ENCODE results near the gene LRMDA.

The LRMDA gene

GRCh38 chr10:76479103-76479790 is 1047.8 kb downstream of the LRMDA start:
- H2BK12ac ChIP-seq (ENCODE audit: low read length in 2 of 2) = no peak overlapping the region
- no peak overlapping the region for H3K4me2 ChIP-seq (ENCODE audit: low read length, poor library complexity, severe bottlenecking)
- no peaks in the 10 kb centered on the region for H3K79me1 ChIP-seq (replicated peaks; ENCODE audit: low read length, poor library complexity, severe bottlenecking)
- peak overlapping the region; percentile 13 for H4K8ac ChIP-seq (ENCODE audit: low read length)
- H2AFZ ChIP-seq (ENCODE audit: low read depth, low read length) = no peak overlapping the region
- no peak overlapping the region for H3K4ac ChIP-seq (ENCODE audit: low read depth in 1 of 2, low read length in 2 of 2)
- H3K9me3 ChIP-seq (ENCODE audit: control insufficient read depth, low read length) = peaks cover 6% of the 10 kb centered on the region
- H2BK5ac ChIP-seq (ENCODE audit: low read depth, low read length, poor library complexity, severe bottlenecking) = no peak overlapping the region
- H3K18ac ChIP-seq (ENCODE audit: low read depth in 1 of 2, low read length in 2 of 2) = peak overlapping the region in 1 of 2 experiments; percentile 43
- WGBS = 85% methylated on average over 4 of the region's 5 CpGs
- no peak overlapping the region for H3K27ac ChIP-seq (ENCODE audit: low read length, poor library complexity, severe bottlenecking)
- no peak overlapping the region for H2BK15ac ChIP-seq (ENCODE audit: low read depth, poor library complexity, severe bottlenecking)
- no peaks in the 10 kb centered on the region for H3K4me1 ChIP-seq (ENCODE audit: control insufficient read depth, insufficient read depth, low read depth, low read length)
- H3K4me3 ChIP-seq (ENCODE audit: insufficient read depth in 1 of 2, low read depth in 1 of 2, low read length in 2 of 2) = no peak overlapping the region
- H2BK120ac ChIP-seq (ENCODE audit: low read depth, low read length) = peak overlapping the region; percentile 34
- DNase-seq = no peak
- no peak overlapping the region for H3K9ac ChIP-seq (ENCODE audit: low read length)
- H4K91ac ChIP-seq (ENCODE audit: low read length) = peak overlapping the region; percentile 39
- no peak overlapping the region for H3K23ac ChIP-seq (ENCODE audit: low read length in 2 of 2)
- no peak overlapping the region for H2AK5ac ChIP-seq (ENCODE audit: low read length, severe bottlenecking)
- H3K14ac ChIP-seq (ENCODE audit: low read length in 2 of 2) = no peak overlapping the region
- H3K36me3 ChIP-seq (ENCODE audit: control insufficient read depth in 1 of 2, insufficient read depth in 2 of 2, low read depth in 1 of 2, low read length in 2 of 2) = no peaks in the 10 kb centered on the region
- H3K27me3 ChIP-seq (ENCODE audit: control insufficient read depth in 1 of 2, insufficient read depth in 1 of 2, low read length in 2 of 2) = no peaks in the 10 kb centered on the region

DNA sequence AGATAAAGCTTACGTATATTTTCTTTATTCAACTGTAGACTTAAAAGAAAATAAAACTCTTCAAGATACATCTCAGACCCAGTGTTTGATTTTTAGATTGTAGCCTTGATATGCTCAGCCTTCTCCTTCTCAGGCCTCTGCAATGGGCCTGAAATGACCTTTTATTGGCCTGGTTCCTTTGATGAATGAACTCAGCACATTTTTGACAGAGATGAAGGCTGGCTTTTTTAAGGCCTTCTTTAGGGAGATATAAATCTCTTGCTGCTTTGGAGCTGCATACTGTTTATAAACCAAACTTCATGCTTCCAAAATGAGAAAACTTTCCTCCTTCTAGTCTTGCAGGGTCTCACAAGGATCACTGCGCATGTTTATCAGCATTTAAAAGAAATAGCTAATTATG is 1049.8 kb downstream of the LRMDA start:
- Histone ChIP-seq H3K9me3 (ENCODE audit: control insufficient read depth, low read length) (peaks cover 6% of the 10 kb centered on the region), H3K4me1 (ENCODE audit: control insufficient read depth, insufficient read depth, low read depth, low read length) (no peaks in the 10 kb centered on the region), H3K14ac (ENCODE audit: low read length in 2 of 2) (no peak overlapping the region), H3K18ac (ENCODE audit: low read depth in 1 of 2, low read length in 2 of 2) (no peak overlapping the region), H2BK120ac (ENCODE audit: low read depth, low read length) (no peak overlapping the region), H3K9ac (ENCODE audit: low read length) (no peak overlapping the region), H3K27me3 (ENCODE audit: control insufficient read depth in 1 of 2, insufficient read depth in 1 of 2, low read length in 2 of 2) (no peaks in the 10 kb centered on the region), H3K27ac (ENCODE audit: low read length, poor library complexity, severe bottlenecking) (no peak overlapping the region), H2BK5ac (ENCODE audit: low read depth, low read length, poor library complexity, severe bottlenecking) (no peak overlapping the region), H2BK15ac (ENCODE audit: low read depth, poor library complexity, severe bottlenecking) (no peak overlapping the region), H2BK12ac (ENCODE audit: low read length in 2 of 2) (no peak overlapping the region), H3K4me2 (ENCODE audit: low read length, poor library complexity, severe bottlenecking) (no peak overlapping the region), H3K23ac (ENCODE audit: low read length in 2 of 2) (no peak overlapping the region), H2AK5ac (ENCODE audit: low read length, severe bottlenecking) (no peak overlapping the region), H4K91ac (ENCODE audit: low read length) (no peak overlapping the region), H3K79me1 (replicated peaks; ENCODE audit: low read length, poor library complexity, severe bottlenecking) (no peaks in the 10 kb centered on the region), H3K4ac (ENCODE audit: low read depth in 1 of 2, low read length in 2 of 2) (no peak overlapping the region), H4K8ac (ENCODE audit: low read length) (no peak overlapping the region), H3K4me3 (ENCODE audit: insufficient read depth in 1 of 2, low read depth in 1 of 2, low read length in 2 of 2) (no peak overlapping the region), H3K36me3 (ENCODE audit: control insufficient read depth in 1 of 2, insufficient read depth in 2 of 2, low read depth in 1 of 2, low read length in 2 of 2) (no peaks in the 10 kb centered on the region), H2AFZ (ENCODE audit: low read depth, low read length) (no peak overlapping the region)
- no CpG with 5 or more reads among the region's 2 CpGs for WGBS
- DNase-seq = no peak

GRCh38 chr10:76487582-76487981 is 1056.2 kb downstream of the LRMDA start:
- H2BK120ac ChIP-seq (ENCODE audit: low read depth, low read length) = no peak overlapping the region
- no peak overlapping the region for H3K4me2 ChIP-seq (ENCODE audit: low read length, poor library complexity, severe bottlenecking)
- H3K4me3 ChIP-seq (ENCODE audit: insufficient read depth in 1 of 2, low read depth in 1 of 2, low read length in 2 of 2) = no peak overlapping the region
- no peaks in the 10 kb centered on the region for H3K4me1 ChIP-seq (ENCODE audit: control insufficient read depth, insufficient read depth, low read depth, low read length)
- H3K23ac ChIP-seq (ENCODE audit: low read length in 2 of 2) = no peak overlapping the region
- no peak overlapping the region for H2BK15ac ChIP-seq (ENCODE audit: low read depth, poor library complexity, severe bottlenecking)
- H2BK12ac ChIP-seq (ENCODE audit: low read length in 2 of 2) = no peak overlapping the region
- peaks cover 22% of the 10 kb centered on the region for H3K9me3 ChIP-seq (ENCODE audit: control insufficient read depth, low read length)
- H3K27me3 ChIP-seq (ENCODE audit: control insufficient read depth in 1 of 2, insufficient read depth in 1 of 2, low read length in 2 of 2) = no peaks in the 10 kb centered on the region
- H3K27ac ChIP-seq (ENCODE audit: low read length, poor library complexity, severe bottlenecking) = no peak overlapping the region
- no peak overlapping the region for H3K18ac ChIP-seq (ENCODE audit: low read depth in 1 of 2, low read length in 2 of 2)
- no peak overlapping the region for H3K9ac ChIP-seq (ENCODE audit: low read length)
- no peak overlapping the region for H2AFZ ChIP-seq (ENCODE audit: low read depth, low read length)
- no peak overlapping the region for H4K8ac ChIP-seq (ENCODE audit: low read length)
- H2BK5ac ChIP-seq (ENCODE audit: low read depth, low read length, poor library complexity, severe bottlenecking) = no peak overlapping the region
- H3K36me3 ChIP-seq (ENCODE audit: control insufficient read depth in 1 of 2, insufficient read depth in 2 of 2, low read depth in 1 of 2, low read length in 2 of 2) = no peaks in the 10 kb centered on the region
- H3K4ac ChIP-seq (ENCODE audit: low read depth in 1 of 2, low read length in 2 of 2) = no peak overlapping the region
- H4K91ac ChIP-seq (ENCODE audit: low read length) = no peak overlapping the region
- no CpG with 5 or more reads among the region's 1 CpG for WGBS
- H3K79me1 ChIP-seq (replicated peaks; ENCODE audit: low read length, poor library complexity, severe bottlenecking) = no peaks in the 10 kb centered on the region
- no peak for DNase-seq
- no peak overlapping the region for H2AK5ac ChIP-seq (ENCODE audit: low read length, severe bottlenecking)
- H3K14ac ChIP-seq (ENCODE audit: low read length in 2 of 2) = no peak overlapping the region

- Histone ChIP-seq H3K36me3 (ENCODE audit: control insufficient read depth in 1 of 2, insufficient read depth in 2 of 2, low read depth in 1 of 2, low read length in 2 of 2) (no peaks in the 10 kb centered on the region), H3K18ac (ENCODE audit: low read depth in 1 of 2, low read length in 2 of 2) (no peak overlapping the region), H3K4me3 (ENCODE audit: insufficient read depth in 1 of 2, low read depth in 1 of 2, low read length in 2 of 2) (no peak overlapping the region), H3K14ac (ENCODE audit: low read length in 2 of 2) (no peak overlapping the region), H2BK5ac (ENCODE audit: low read depth, low read length, poor library complexity, severe bottlenecking) (no peak overlapping the region), H2AK5ac (ENCODE audit: low read length, severe bottlenecking) (no peak overlapping the region), H4K8ac (ENCODE audit: low read length) (no peak overlapping the region), H3K27ac (ENCODE audit: low read length, poor library complexity, severe bottlenecking) (no peak overlapping the region), H2BK12ac (ENCODE audit: low read length in 2 of 2) (no peak overlapping the region), H2AFZ (ENCODE audit: low read depth, low read length) (no peak overlapping the region), H3K9me3 (ENCODE audit: control insufficient read depth, low read length) (peaks cover 29% of the 10 kb centered on the region), H3K4ac (ENCODE audit: low read depth in 1 of 2, low read length in 2 of 2) (no peak overlapping the region), H3K4me2 (ENCODE audit: low read length, poor library complexity, severe bottlenecking) (no peak overlapping the region), H4K91ac (ENCODE audit: low read length) (no peak overlapping the region), H3K79me1 (replicated peaks; ENCODE audit: low read length, poor library complexity, severe bottlenecking) (no peaks in the 10 kb centered on the region), H3K27me3 (ENCODE audit: control insufficient read depth in 1 of 2, insufficient read depth in 1 of 2, low read length in 2 of 2) (no peaks in the 10 kb centered on the region), H3K4me1 (ENCODE audit: control insufficient read depth, insufficient read depth, low read depth, low read length) (no peaks in the 10 kb centered on the region), H3K9ac (ENCODE audit: low read length) (no peak overlapping the region), H3K23ac (ENCODE audit: low read length in 2 of 2) (no peak overlapping the region), H2BK120ac (ENCODE audit: low read depth, low read length) (no peak overlapping the region), H2BK15ac (ENCODE audit: low read depth, poor library complexity, severe bottlenecking) (no peak overlapping the region)
- 95% methylated on average over 1 of the region's 1 CpG for WGBS
- DNase-seq = no peak
Measured at GRCh38 chr10:76488602-76489001, 1057.2 kb downstream of the LRMDA start.

All from mesenchymal stem cell (in vitro differentiated cells and primary cell).